Ascending aorta (tissue), 2 donors: Measurements from ENCODE around the gene NOSTRIN. TPM values are rescaled to one million over a fixed set of nuclear protein-coding genes. Genes with fewer than 3 reads are reported as not detected.

Source experiments
- DNase-seq, 2 donors: peaks; one replicate each; pipeline ENCODE4 v3.0.0-alpha.2; 2019; ENCODE audit warnings: low spot score in 2 of 2
- H3K27ac ChIP-seq, 2 donors: fragments of 200-600 bp; sonication (generic); one replicate each; pipeline ENCODE4 v1.5.1; 2016 to 2017; ENCODE audit warnings: mild to moderate bottlenecking in 1 of 2
- H3K27me3 ChIP-seq: fragments of 200-600 bp; sonication (generic); one replicate; pipeline ENCODE4 v1.5.1; 2017
- H3K36me3 ChIP-seq, 2 donors: fragments of 200-600 bp; sonication (generic); one replicate each; pipeline ENCODE4 v1.5.1; 2016
- H3K4me1 ChIP-seq, 2 donors: fragments of 200-600 bp; sonication (generic); one replicate each; pipeline ENCODE4 v1.5.1; 2016 to 2017; ENCODE audit warnings: mild to moderate bottlenecking in 1 of 2
- H3K4me3 ChIP-seq, 2 donors: fragments of 200-600 bp; sonication (generic); one replicate each; pipeline ENCODE4 v1.5.1; 2016 to 2017; ENCODE audit warnings: mild to moderate bottlenecking in 1 of 2
- H3K9me3 ChIP-seq, 2 donors: fragments of 200-600 bp; sonication (generic); one replicate each; pipeline ENCODE4 v1.5.1; 2016
- intact Hi-C: fragments of 100-400 bp; cut with DNase I; formaldehyde crosslinking; loops from one replicate; pipeline ENCODE4 v1.15.1; 2023
- total RNA-seq: library from RNA; depleted of rRNA; stranded (reverse); fragments of >200 nt; gene quantifications from one replicate; pipeline ENCODE4 v1.1.0, GENCODE V29; 2016
- TF ChIP-seq, protein P1 (sequence below), 3 experiments: fragments of 200-600 bp in 2 of 3; fragments of 450-650 bp in 1 of 3; sonication (generic) in 2 of 3; IDR thresholded peaks; one replicate each; pipeline ENCODE4 v1.5.1; 2016 to 2019; ENCODE audit warnings: antibody characterized with exemption in 3 of 3, mild to moderate bottlenecking in 1 of 3, moderate library complexity in 1 of 3

Gene NOSTRIN
- total RNA-seq, 1 donor from 2014 or later, result 7.8 TPM

DNA sequence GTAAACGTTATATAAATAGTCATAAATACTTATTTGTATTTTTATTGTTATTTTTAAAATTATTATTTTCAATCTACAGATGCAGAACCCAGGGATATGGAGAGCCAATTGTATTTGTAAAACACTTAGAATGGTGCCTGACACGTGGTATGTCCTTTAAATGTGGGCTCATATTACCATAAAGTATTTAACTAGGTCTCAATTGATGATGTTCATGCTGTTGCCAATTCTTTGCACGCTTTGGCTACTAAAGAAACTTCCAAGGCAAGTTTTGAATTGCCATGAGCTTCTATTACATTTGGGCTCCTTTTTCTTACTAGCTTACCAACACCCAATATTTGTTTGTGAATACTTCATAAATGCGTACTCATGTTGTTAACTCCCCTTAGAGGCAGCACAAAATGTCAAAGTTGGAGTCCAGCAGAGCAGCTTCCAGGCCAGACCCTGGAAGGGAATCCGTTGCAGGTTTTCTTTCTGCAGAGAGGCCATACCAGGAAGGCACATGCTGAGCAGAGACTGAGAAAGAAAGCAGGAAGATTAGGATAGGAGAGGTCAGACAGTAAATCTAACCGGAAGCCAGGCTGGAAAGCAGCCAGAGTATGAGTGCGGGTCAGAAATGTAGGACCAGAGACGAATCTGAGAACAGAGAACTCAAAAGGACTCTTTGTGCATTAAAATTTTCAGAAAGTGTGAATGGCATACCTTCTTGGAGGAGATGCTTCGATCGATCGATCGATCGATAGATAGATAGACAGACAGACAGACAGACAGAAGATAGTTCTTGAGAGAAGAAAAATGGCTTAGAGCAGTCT is 4.2 kb upstream of the NOSTRIN start:
- no peaks in the 10 kb centered on the region for H3K27me3 ChIP-seq
- H3K27ac ChIP-seq, result no peak overlapping the region
- TF ChIP-seq, protein P1, sequence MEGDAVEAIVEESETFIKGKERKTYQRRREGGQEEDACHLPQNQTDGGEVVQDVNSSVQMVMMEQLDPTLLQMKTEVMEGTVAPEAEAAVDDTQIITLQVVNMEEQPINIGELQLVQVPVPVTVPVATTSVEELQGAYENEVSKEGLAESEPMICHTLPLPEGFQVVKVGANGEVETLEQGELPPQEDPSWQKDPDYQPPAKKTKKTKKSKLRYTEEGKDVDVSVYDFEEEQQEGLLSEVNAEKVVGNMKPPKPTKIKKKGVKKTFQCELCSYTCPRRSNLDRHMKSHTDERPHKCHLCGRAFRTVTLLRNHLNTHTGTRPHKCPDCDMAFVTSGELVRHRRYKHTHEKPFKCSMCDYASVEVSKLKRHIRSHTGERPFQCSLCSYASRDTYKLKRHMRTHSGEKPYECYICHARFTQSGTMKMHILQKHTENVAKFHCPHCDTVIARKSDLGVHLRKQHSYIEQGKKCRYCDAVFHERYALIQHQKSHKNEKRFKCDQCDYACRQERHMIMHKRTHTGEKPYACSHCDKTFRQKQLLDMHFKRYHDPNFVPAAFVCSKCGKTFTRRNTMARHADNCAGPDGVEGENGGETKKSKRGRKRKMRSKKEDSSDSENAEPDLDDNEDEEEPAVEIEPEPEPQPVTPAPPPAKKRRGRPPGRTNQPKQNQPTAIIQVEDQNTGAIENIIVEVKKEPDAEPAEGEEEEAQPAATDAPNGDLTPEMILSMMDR (IDR thresholded peaks at IDR 0.05), result no peak
- H3K4me1 ChIP-seq, result no peaks in the 10 kb centered on the region
- H3K4me3 ChIP-seq, result no peak overlapping the region
- DNase-seq, result no peak
- no peaks in the 10 kb centered on the region for H3K9me3 ChIP-seq
- no peaks in the 10 kb centered on the region for H3K36me3 ChIP-seq
- intact Hi-C loops, result no loop called here

DNA sequence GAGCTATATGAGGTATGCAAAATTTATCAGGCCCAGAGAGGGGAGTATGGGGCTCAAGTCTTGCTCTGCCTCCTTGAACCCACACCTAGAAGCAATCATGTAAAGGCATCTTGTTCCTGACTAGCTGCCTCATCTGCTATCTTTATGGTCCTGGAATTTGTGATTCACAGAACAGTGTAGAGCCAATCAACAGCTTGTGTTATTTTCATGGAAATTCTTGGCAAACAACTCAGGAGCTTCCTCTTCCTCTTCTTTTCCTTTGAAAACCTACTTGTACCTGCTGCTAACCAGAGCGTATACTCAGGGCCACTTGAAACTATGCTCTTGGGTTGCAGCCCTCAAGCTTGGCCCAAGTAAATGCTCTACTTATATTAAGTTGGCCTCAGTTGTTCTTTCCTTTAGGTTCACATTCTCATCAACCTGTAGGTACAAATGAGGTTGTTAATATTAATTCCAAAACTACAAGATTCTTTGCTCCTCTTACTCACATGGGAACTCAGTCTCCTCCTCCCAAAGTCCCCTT is 3.5 kb upstream of the NOSTRIN start:
- no peak overlapping the region for H3K27ac ChIP-seq
- H3K27me3 ChIP-seq, result no peaks in the 10 kb centered on the region
- H3K4me1 ChIP-seq, result no peaks in the 10 kb centered on the region
- intact Hi-C loops, result no loop called here
- H3K9me3 ChIP-seq, result no peaks in the 10 kb centered on the region
- TF ChIP-seq, protein P1 (IDR thresholded peaks at IDR 0.05), result no peak
- H3K4me3 ChIP-seq, result no peak overlapping the region
- H3K36me3 ChIP-seq, result no peaks in the 10 kb centered on the region
- DNase-seq, result no peak

DNA sequence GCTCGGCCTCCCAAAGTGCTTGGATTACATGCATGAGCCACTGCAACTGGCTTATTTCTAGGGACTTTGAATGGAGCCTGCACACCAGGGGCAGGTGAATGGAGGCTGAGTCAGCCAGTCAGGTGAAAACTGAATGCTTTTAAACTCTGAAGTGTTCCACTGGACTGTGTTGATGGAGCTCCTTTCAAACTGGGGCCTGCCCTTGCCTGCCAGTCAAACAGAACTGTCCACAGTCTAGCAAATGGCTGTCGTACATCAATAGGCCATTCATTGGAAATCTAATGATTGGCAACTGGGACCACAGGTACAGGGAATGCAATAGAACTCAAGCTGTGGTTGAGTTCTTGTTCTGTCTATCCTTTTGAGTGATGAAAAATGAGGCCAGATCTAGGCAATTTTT is 966 bp upstream of the NOSTRIN start:
- no peak overlapping the region for H3K27ac ChIP-seq
- intact Hi-C loops, result no loop called here
- H3K27me3 ChIP-seq, result no peaks in the 10 kb centered on the region
- no peak for DNase-seq
- TF ChIP-seq, protein P1 (IDR thresholded peaks at IDR 0.05), result no peak
- H3K4me3 ChIP-seq, result no peak overlapping the region
- no peaks in the 10 kb centered on the region for H3K4me1 ChIP-seq
- H3K9me3 ChIP-seq, result no peaks in the 10 kb centered on the region
- H3K36me3 ChIP-seq, result no peaks in the 10 kb centered on the region

DNA sequence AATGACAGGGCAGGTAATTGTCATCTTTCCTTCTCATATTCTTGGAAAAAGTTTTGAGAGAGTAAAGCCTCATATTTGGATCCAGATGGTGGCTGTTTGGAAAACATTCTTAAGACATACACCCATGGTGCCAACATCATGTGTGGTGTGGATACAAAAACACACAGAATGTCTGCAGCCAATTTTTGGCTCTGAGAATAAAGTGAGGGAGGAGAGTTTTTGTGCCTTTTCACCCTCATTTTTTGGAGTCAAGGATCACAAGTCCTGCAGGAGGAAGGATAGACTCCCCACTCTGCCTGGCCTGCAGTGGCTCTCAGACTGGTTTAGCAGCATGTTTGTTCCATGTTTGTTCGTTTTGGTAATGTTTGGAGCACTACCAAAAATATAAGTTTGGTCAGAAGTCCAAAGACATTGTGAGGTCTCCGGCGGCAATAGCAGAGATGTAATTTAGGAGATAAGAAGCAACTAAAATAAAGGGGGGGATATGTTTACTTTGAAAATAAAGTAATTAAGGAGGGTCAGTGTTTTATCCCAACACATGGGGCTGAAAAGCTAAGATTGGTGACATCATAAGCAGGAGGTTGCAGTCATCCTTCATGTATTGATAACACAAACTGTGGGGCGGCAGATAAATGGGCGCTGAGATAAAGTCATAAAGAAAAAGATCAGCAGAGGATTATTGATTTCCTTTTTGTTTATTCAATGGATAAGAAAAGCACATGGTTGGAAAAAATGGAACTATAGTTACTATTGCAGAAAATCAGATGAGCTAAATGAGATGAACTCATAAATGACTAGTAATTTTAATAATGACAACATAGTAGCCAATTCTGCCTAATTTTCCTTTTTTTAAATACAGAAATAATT is 655 bp downstream of the NOSTRIN start:
- no peak for DNase-seq
- H3K27ac ChIP-seq, result peak overlapping the region in 1 of 2 donors; percentile 11
- intact Hi-C loops, result no loop called here
- TF ChIP-seq, protein P1 (IDR thresholded peaks at IDR 0.05), result no peak
- no peaks in the 10 kb centered on the region for H3K27me3 ChIP-seq
- H3K4me3 ChIP-seq, result peak overlapping the region in 1 of 2 donors; percentile 4
- no peaks in the 10 kb centered on the region for H3K9me3 ChIP-seq
- H3K36me3 ChIP-seq, result no peaks in the 10 kb centered on the region
- no peaks in the 10 kb centered on the region for H3K4me1 ChIP-seq

DNA sequence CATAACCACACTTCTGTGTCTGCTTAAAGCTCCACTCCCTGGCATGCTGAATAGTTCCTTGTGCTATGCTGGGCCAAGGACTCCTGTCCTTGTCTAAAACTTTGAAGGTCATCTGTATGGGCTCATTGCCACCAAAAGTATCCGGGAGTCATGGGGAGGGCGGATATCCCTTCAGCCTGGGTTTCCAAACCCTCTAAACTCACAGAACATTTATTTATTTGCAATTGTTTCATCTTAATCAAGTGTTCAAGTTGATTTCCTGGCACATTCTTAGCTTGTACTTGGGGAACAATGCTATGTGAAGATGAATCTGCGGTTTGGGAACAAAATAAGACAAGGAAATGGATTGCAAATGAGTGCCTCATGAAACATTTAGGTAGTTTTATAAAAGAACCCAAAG is 1.8 kb downstream of the NOSTRIN start:
- H3K4me1 ChIP-seq, result no peaks in the 10 kb centered on the region
- no peaks in the 10 kb centered on the region for H3K9me3 ChIP-seq
- H3K27me3 ChIP-seq, result no peaks in the 10 kb centered on the region
- H3K4me3 ChIP-seq, result no peak overlapping the region
- H3K27ac ChIP-seq, result no peak overlapping the region
- TF ChIP-seq, protein P1 (IDR thresholded peaks at IDR 0.05), result no peak
- no peaks in the 10 kb centered on the region for H3K36me3 ChIP-seq
- no peak for DNase-seq
- intact Hi-C loops, result no loop called here
